K562 (cell line): ENCODE measurements around the gene HAUS5. TPM values are rescaled to one million over a fixed set of nuclear protein-coding genes. Genes with fewer than 3 reads are reported as not detected.

ENCODE experiments used
- BRCA1 ChIP-seq, 2 experiments: fragments of 450-650 bp in 1 of 2; sonication (generic) in 1 of 2; formaldehyde crosslinking in 1 of 2; IDR thresholded peaks; 2 replicates each; pipeline versions ENCODE4 v1.5.0 to v1.6.1; 2017 to 2020; ENCODE audit warnings: mild to moderate bottlenecking in 1 of 2, missing genetic modification reagents in 1 of 2
- HDAC1 ChIP-seq, 2 experiments: fragments of 450-650 bp; IDR thresholded peaks; 2 replicates each; pipeline ENCODE4 v1.6.1; 2016 to 2017; ENCODE audit warnings: inconsistent platforms in 1 of 2, mild to moderate bottlenecking in 1 of 2, moderate library complexity in 1 of 2
- JUND ChIP-seq, 2 experiments: IDR thresholded peaks; 2 replicates in 1 of 2; 3 replicates in 1 of 2; pipeline ENCODE4 v1.6.1; 2011; ENCODE audit warnings: borderline replicate concordance in 2 of 2, low read depth in 2 of 2, low read length in 2 of 2, improper control_type of control experiment in 1 of 2, missing biosample characterization in 1 of 2, missing genetic modification characterization in 1 of 2, missing genetic modification reagents in 1 of 2
- PPARD ChIP-seq: fragments of 250-450 bp; sonication (Bioruptor Pico); IDR thresholded peaks from 2 replicates; pipeline ENCODE4 v1.8.0; 2022; ENCODE audit warnings: inconsistent platforms, mild to moderate bottlenecking, moderate library complexity
- TSHZ1 ChIP-seq: fragments of 250-450 bp; sonication (Bioruptor Pico); IDR thresholded peaks from 2 replicates; pipeline ENCODE4 v1.4.0; 2020; ENCODE audit warnings: mild to moderate bottlenecking, moderate library complexity
- ZFP36 ChIP-seq: fragments of 150-350 bp; IDR thresholded peaks from 2 replicates; pipeline ENCODE4 v1.6.1; 2018; ENCODE audit warnings: low read length, low read depth; ENCODE audit not compliant: partially characterized antibody
- ZNF695 ChIP-seq: fragments of 450-650 bp; formaldehyde crosslinking; IDR thresholded peaks from 2 replicates; pipeline ENCODE4 v1.4.0; 2020; ENCODE audit warnings: mild to moderate bottlenecking, moderate library complexity
- polyA plus RNA-seq, 8 experiments: library from polyadenylated mRNA; depleted of rRNA in 4 of 8; stranded (reverse) in 5 of 8; unstranded in 3 of 8; fragments of >200 nt; fragmentation: Nextera tagmentation in 2 of 8; fragmentation: Illumina TruSeq in 1 of 8; extraction: Ambion mirVana in 2 of 8; extraction: Trizol in 1 of 8; gene quantifications; 2 replicates each; pipeline versions ENCODE4 v1.2.1 to v1.2.3, GENCODE V29; 2011 to 2014; ENCODE audit warnings: inconsistent platforms in 1 of 8, missing spikeins in 1 of 8
- total RNA-seq, 7 experiments: library from RNA; depleted of rRNA in 6 of 7; stranded (reverse); fragments of >200 nt in 6 of 7; fragmentation: Illumina TruSeq in 2 of 7; extraction: Trizol in 2 of 7; gene quantifications; 2 replicates each; pipeline versions ENCODE4 v1.2.1 to v1.2.3, GENCODE V29; 2011 to 2021; ENCODE audit warnings: low replicate concordance in 1 of 7
- TF ChIP-seq, protein P1 (sequence below): fragments of 450-650 bp; IDR thresholded peaks from 2 replicates; pipeline ENCODE4 v1.6.1; 2016; ENCODE audit warnings: mild to moderate bottlenecking, moderate library complexity

The HAUS5 gene
- total and polyA plus RNA-seq, 9 of the 15 experiments (the other 6 are each of a cell fraction or from before 2014, with no cell fraction given), result 3.5 to 41.3 (median 14.2) TPM

GRCh38 chr19:35612559-35613321 is at the start of gene HAUS5 (continued):
- TF ChIP-seq TSHZ1 (CRISPR knock-in tag) (peak; percentile 37; the same call in 1 of the 2 replicates), BRCA1 (IDR thresholded peaks at IDR 0.05) (no peak), BRCA1 (CRISPR knock-in tag; IDR thresholded peaks at IDR 0.05) (0 out of 2 replicates have a peak, but pooled peaks have one; percentile 33), HDAC1 (IDR thresholded peaks at IDR 0.05) (peak in 1 of 2 experiments; percentile 90; a peak in 2 of 4 replicates), ZNF695 (0 out of 2 replicates have a peak, but pooled peaks have one; percentile 59), ZFP36 (no peak), JUND (IDR thresholded peaks at IDR 0.05; ENCODE audit: borderline replicate concordance, low read depth, low read length) (peak; percentile 99), JUND (tag; IDR thresholded peaks at IDR 0.05; ENCODE audit: borderline replicate concordance, low read depth, low read length) (peak; percentile 94; the same call in 2 of the 3 replicates), PPARD (CRISPR knock-in tag) (no peak)
- TF ChIP-seq, protein P1, sequence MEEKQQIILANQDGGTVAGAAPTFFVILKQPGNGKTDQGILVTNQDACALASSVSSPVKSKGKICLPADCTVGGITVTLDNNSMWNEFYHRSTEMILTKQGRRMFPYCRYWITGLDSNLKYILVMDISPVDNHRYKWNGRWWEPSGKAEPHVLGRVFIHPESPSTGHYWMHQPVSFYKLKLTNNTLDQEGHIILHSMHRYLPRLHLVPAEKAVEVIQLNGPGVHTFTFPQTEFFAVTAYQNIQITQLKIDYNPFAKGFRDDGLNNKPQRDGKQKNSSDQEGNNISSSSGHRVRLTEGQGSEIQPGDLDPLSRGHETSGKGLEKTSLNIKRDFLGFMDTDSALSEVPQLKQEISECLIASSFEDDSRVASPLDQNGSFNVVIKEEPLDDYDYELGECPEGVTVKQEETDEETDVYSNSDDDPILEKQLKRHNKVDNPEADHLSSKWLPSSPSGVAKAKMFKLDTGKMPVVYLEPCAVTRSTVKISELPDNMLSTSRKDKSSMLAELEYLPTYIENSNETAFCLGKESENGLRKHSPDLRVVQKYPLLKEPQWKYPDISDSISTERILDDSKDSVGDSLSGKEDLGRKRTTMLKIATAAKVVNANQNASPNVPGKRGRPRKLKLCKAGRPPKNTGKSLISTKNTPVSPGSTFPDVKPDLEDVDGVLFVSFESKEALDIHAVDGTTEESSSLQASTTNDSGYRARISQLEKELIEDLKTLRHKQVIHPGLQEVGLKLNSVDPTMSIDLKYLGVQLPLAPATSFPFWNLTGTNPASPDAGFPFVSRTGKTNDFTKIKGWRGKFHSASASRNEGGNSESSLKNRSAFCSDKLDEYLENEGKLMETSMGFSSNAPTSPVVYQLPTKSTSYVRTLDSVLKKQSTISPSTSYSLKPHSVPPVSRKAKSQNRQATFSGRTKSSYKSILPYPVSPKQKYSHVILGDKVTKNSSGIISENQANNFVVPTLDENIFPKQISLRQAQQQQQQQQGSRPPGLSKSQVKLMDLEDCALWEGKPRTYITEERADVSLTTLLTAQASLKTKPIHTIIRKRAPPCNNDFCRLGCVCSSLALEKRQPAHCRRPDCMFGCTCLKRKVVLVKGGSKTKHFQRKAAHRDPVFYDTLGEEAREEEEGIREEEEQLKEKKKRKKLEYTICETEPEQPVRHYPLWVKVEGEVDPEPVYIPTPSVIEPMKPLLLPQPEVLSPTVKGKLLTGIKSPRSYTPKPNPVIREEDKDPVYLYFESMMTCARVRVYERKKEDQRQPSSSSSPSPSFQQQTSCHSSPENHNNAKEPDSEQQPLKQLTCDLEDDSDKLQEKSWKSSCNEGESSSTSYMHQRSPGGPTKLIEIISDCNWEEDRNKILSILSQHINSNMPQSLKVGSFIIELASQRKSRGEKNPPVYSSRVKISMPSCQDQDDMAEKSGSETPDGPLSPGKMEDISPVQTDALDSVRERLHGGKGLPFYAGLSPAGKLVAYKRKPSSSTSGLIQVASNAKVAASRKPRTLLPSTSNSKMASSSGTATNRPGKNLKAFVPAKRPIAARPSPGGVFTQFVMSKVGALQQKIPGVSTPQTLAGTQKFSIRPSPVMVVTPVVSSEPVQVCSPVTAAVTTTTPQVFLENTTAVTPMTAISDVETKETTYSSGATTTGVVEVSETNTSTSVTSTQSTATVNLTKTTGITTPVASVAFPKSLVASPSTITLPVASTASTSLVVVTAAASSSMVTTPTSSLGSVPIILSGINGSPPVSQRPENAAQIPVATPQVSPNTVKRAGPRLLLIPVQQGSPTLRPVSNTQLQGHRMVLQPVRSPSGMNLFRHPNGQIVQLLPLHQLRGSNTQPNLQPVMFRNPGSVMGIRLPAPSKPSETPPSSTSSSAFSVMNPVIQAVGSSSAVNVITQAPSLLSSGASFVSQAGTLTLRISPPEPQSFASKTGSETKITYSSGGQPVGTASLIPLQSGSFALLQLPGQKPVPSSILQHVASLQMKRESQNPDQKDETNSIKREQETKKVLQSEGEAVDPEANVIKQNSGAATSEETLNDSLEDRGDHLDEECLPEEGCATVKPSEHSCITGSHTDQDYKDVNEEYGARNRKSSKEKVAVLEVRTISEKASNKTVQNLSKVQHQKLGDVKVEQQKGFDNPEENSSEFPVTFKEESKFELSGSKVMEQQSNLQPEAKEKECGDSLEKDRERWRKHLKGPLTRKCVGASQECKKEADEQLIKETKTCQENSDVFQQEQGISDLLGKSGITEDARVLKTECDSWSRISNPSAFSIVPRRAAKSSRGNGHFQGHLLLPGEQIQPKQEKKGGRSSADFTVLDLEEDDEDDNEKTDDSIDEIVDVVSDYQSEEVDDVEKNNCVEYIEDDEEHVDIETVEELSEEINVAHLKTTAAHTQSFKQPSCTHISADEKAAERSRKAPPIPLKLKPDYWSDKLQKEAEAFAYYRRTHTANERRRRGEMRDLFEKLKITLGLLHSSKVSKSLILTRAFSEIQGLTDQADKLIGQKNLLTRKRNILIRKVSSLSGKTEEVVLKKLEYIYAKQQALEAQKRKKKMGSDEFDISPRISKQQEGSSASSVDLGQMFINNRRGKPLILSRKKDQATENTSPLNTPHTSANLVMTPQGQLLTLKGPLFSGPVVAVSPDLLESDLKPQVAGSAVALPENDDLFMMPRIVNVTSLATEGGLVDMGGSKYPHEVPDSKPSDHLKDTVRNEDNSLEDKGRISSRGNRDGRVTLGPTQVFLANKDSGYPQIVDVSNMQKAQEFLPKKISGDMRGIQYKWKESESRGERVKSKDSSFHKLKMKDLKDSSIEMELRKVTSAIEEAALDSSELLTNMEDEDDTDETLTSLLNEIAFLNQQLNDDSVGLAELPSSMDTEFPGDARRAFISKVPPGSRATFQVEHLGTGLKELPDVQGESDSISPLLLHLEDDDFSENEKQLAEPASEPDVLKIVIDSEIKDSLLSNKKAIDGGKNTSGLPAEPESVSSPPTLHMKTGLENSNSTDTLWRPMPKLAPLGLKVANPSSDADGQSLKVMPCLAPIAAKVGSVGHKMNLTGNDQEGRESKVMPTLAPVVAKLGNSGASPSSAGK, result peak; percentile 90
